HG03064 (cell line): Measurements from ENCODE around the gene TMEM30B.
"Not testable (repeated sequence)": the region's sequence is repeated elsewhere in the genome, so short reads cannot be mapped to it uniquely, and the experiment has no call there.

Experiments used
- ATAC-seq: cut with Tn5 transposase; IDR thresholded peaks from one replicate; pipeline ENCODE4 v1.9.1; 2021; ENCODE audit warnings: low read depth; ENCODE audit not compliant: unreplicated experiment

TMEM30B gene

DNA sequence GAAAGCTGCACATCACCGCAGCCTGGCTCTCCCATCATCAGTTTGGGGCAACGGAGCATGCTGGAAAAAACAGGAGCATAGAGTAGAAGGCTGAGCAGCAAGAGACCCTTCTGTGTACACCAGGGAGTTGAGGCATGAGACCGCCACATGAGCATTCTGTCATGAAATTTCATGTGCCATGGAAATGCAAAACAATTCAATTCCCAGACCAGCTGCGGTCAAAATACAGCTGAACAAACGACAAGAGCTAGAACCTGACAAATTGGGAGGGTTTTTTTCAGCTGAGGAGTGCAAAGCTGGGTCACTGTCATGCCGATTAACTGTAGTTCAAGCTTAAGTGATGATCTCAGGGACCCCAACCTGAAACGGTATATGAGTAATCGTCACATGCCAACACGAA is 37.1 kb downstream of the TMEM30B start:
- ATAC-seq = no peak

DNA sequence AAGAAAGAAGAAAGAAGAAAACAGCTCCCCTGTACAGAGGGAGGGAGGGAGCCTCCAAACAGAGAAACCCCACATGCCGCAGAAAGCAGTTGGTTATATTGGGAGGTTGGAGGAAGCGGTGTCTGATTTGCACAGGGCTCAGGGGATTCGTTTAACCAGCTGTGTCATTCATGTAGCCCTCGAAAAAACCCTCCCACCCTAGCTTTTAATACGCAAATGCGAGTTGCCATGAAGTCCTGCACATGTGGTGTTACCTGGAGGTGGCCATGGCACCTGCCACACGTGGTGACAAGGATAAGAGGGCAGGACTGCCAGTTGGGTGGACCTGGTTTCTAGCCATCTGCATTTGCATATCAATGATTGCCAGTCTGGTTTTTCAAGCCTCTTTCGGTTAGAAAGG is 40.9 kb downstream of the TMEM30B start:
- ATAC-seq = no peak

DNA sequence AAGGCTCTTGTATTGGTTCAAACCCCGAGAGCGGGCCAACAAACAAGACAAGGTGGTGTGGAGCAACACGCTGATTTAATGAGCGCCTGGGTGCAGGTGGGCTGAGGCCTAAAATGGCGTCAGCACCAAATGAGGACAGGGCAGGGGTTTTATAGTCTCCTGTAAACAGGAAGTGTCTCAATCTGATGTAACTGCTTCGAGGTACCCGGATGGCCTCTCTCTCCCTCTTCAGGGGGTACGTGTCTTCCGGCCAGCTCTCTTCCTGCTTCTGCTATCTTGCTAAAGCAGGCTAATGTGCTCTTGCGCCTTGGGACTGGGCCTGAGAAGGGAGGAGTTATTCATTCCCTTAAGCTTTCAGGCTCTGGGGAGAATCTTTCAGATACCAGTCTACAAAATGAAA is 41.9 kb downstream of the TMEM30B start:
- not testable (repeated sequence) for ATAC-seq

DNA sequence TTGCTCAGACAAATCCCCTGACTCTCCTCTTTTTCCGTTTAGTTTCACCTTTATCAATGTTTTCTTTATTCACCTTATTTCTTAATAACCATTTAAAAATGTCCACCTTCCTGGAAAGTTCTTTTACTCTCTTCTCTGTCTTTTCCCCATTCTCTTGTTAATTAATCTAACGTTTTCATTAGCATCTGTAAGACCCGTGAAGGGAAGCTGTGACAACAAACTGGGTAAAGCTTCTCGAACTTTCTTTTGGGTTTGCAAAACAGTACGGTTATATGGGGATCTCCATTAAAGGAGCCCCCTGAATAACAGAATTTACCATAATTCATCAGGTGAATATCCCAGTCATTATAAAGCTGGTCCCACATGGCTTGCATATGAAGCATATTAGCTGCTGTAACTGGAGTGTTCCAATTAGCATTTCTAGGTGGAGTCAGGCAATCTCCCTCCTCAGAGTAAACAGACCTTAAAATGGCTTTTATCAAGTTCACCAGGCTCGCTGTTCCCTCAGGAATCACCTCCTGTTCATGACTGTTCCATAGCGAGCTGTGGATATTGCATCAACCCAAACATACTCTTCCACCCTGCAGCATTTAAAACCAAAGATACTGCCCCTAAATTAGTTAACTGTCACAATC is 42.4 kb downstream of the TMEM30B start:
- no peak for ATAC-seq

DNA sequence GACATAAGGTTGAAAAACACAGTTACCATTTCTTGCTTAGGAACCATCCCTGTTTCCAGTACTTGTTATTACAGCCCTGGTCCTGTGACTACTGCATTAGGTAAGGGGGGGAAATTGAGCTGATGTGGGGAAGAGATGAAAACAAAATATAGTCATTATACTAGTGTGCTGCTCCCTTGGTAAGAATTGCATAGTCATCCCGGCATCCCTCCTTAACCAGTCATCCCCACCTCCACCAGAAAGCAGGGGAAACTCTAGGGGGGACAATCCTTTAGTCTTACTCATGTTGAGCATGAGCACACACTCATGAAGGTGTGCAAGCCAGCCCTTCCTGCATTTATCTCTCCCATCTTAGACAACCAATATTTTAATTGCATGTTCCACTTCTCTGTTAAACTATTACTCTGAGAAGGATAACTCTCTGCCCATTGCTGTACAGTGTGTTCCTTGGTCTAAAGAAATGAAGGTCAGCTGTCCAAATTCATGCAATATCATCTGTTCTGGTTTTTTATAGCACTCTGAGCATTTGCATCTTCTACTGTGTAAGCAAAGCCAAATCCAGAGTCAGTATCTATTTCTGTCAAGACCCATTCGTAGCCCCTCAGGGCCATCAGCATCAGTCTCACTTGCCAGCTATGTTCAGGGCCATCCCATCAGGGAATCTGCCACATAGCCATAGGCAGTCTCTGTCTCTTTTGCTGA is 46.8 kb downstream of the TMEM30B start:
- no peak for ATAC-seq

DNA sequence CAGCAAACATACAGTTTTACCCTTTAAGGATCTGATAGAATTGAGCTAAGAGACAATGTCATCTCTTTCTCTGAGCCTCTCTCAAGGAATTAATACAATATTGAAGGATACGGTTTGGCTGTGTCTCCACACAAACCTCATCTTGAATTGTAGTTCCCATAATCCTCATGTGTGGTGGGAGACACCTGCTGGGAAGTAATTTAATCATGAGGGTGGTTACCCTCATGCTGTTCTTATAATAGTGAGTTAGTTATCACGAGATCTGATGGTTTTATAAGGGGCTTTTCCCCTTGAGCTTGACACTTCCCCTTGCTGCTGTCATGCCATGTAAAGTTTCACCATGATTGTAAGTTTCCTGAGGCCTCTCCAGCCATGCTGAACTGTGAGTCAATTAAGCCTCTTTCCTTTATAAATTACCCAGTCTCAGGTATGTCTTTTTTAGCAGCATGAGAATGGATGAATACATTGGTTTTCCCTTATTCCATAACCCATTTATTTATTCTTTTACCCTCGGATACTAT is 47.6 kb downstream of the TMEM30B start:
- no peak for ATAC-seq

DNA sequence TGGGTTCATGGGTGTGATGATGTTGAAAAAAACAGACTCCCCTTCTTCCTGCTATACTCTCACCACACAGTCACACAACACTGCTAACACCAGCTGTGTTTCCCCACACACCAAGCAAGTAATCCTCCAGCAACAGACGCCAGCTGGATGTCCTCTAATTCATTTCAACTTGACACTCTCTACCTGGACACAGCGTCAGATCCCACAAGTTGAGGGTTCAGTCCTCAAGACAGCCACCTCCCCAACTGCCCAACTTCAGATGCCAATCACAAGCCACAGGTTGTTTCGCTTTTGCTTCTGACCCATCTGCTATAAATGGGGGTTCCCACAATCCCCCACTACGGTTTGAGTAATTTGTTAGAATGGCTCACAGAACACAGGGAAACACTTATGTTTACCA is 49.3 kb downstream of the TMEM30B start:
- ATAC-seq = no peak

DNA sequence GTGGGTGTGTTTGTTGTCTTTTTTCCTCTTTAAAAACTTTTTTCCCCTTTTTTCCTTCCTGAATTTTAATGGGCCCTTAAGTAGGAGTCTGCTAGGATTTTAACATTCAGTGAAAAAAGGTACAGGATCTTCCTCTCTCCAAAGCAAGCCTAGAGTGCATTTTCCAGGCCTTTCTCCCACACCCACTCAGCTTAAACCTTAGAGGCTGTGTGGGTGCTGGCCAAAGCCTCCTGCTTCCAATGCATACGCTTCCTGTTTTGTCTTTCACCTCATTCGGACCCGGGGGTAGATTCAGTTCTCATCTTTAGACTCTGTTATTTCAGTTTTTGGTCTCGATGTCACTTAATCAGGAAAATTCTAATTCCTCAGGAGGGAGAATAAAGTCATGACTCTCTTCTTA is 51.2 kb downstream of the TMEM30B start:
- ATAC-seq = no peak

DNA sequence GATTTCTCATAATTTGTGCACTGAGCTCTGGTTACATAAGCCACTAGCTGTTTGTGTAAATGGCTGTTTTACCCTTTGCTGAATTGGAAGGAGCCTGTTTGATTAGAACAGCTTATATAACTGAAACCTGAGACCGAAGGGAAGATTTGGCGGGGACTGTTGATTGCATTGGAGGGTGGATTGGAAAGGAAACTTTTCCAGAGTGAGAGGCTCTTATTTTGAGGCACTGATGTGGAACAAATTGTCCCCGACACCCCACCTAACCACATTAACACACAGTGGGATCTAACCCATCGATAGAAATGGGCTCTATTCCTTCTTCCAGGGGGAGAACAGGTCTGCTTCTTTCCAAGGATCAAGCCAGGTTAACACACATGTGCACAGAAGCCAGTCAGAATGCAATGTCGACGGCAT is 51.7 kb downstream of the TMEM30B start:
- ATAC-seq = no peak

DNA sequence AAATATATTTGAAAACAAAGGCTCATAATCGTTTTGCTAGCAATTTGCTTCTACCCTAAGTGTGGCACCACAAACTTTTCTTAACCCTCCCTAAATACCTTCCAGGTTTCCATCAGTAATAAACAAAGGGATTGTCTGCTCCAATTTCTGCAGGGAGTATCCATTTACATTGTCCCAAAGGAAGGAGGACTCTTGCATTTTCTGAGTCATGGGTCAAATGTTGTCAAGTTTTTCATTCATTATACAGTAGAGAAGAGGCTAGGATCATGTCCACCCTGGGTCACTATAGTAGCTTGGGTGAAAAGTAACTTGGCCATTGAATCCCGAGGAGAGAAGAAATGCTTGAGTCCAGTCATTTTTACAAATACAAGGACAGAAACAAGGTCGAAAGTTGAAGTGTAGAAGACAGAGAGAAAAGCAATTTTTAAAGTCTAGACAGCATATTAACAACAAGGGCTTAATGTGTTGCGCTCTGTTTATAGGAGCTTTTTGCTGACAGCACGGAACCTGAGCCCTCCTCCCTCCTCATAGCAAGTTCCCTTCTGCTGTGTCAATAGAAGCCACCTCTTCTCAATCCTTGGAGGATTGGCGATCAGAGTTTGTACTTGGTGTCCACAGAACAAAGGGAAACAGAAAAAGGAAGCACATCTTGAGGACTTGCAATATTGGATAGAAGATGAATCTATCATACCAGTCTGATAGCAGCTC is 53.1 kb downstream of the TMEM30B start:
- ATAC-seq = no peak
